Endothelial cell (in vitro differentiated cells): ENCODE measurements around the gene AFF1. TPM values are rescaled to one million over a fixed set of nuclear protein-coding genes. Genes with fewer than 3 reads are reported as not detected.

ENCODE experiments used
- DNase-seq: peaks from one replicate; pipeline ENCODE4 v3.0.0; 2021; ENCODE audit warnings: low spot score
- H3K27ac Mint-ChIP-seq: one replicate; pipeline ENCODE4 v1.8.0; 2021; ENCODE audit warnings: mixed read lengths, inconsistent platforms; ENCODE audit not compliant: unreplicated experiment
- H3K27me3 Mint-ChIP-seq: one replicate; pipeline ENCODE4 v1.8.0; 2021; ENCODE audit warnings: mild to moderate bottlenecking, moderate library complexity, mixed read lengths, inconsistent platforms; ENCODE audit not compliant: unreplicated experiment
- H3K36me3 Mint-ChIP-seq: one replicate; pipeline ENCODE4 v1.8.0; 2021; ENCODE audit warnings: mild to moderate bottlenecking, low read depth, mixed read lengths, inconsistent platforms; ENCODE audit not compliant: unreplicated experiment
- H3K4me1 Mint-ChIP-seq: one replicate; pipeline ENCODE4 v1.8.0; 2021; ENCODE audit warnings: mild to moderate bottlenecking, mixed read lengths, inconsistent platforms; ENCODE audit not compliant: unreplicated experiment
- H3K4me3 Mint-ChIP-seq: one replicate; pipeline ENCODE4 v1.8.0; 2021; ENCODE audit warnings: mild to moderate bottlenecking, mixed read lengths, inconsistent platforms; ENCODE audit not compliant: unreplicated experiment
- H3K9me3 Mint-ChIP-seq: one replicate; pipeline ENCODE4 v1.8.0; 2021; ENCODE audit warnings: mixed read lengths, inconsistent platforms; ENCODE audit not compliant: unreplicated experiment
- CTCF ChIP-seq: fragments of 200-600 bp; sonication (generic); IDR thresholded peaks from one replicate; pipeline ENCODE4 v1.5.0; 2021; ENCODE audit warnings: antibody characterized with exemption; ENCODE audit not compliant: unreplicated experiment
- long read RNA-seq: library from polyadenylated mRNA; unstranded; transcript quantifications from one replicate; pipeline ENCODE4 v2.0.0, GENCODE V29; 2020; ENCODE audit not compliant: unreplicated experiment
- total RNA-seq: library from RNA; stranded (reverse); fragmentation: NEBNext Ultra II Directional; extraction: Animal tissue kit (Norgen Biotek cat#: 25700); gene quantifications from one replicate; pipeline ENCODE4 v1.2.1, GENCODE V29; 2021; ENCODE audit not compliant: unreplicated experiment

The AFF1 gene, protein sequence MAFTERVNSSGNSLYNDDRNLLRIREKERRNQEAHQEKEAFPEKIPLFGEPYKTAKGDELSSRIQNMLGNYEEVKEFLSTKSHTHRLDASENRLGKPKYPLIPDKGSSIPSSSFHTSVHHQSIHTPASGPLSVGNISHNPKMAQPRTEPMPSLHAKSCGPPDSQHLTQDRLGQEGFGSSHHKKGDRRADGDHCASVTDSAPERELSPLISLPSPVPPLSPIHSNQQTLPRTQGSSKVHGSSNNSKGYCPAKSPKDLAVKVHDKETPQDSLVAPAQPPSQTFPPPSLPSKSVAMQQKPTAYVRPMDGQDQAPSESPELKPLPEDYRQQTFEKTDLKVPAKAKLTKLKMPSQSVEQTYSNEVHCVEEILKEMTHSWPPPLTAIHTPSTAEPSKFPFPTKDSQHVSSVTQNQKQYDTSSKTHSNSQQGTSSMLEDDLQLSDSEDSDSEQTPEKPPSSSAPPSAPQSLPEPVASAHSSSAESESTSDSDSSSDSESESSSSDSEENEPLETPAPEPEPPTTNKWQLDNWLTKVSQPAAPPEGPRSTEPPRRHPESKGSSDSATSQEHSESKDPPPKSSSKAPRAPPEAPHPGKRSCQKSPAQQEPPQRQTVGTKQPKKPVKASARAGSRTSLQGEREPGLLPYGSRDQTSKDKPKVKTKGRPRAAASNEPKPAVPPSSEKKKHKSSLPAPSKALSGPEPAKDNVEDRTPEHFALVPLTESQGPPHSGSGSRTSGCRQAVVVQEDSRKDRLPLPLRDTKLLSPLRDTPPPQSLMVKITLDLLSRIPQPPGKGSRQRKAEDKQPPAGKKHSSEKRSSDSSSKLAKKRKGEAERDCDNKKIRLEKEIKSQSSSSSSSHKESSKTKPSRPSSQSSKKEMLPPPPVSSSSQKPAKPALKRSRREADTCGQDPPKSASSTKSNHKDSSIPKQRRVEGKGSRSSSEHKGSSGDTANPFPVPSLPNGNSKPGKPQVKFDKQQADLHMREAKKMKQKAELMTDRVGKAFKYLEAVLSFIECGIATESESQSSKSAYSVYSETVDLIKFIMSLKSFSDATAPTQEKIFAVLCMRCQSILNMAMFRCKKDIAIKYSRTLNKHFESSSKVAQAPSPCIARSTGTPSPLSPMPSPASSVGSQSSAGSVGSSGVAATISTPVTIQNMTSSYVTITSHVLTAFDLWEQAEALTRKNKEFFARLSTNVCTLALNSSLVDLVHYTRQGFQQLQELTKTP
- total RNA-seq, result 93.1 TPM
- long read RNA-seq, partial matches to known transcripts, result 1 of 3 reads
- long read RNA-seq, other reads (novel, unspliced or antisense), result 2 of 3 reads

GRCh38 chr4:86934771-86935565, at the start of gene AFF1:
AFF1 (plus strand) TSS chr4:86935011; CDS start chr4:86948534, 13,523 bp downstream.
- H3K27ac Mint-ChIP-seq, result peak within 1 kb of the TSS; percentile 88
- H3K4me3 Mint-ChIP-seq, result peak within 1 kb of the TSS; percentile 94
- H3K36me3 Mint-ChIP-seq, result no peaks in the 10 kb centered on the region
- H3K27me3 Mint-ChIP-seq, result peaks cover 2% of the 10 kb centered on the region
- H3K9me3 Mint-ChIP-seq, result no peaks in the 10 kb centered on the region
- DNase-seq, result peak; percentile 94
- TF ChIP-seq CTCF, result peak; percentile 24
- peaks cover 48% of the 10 kb centered on the region for H3K4me1 Mint-ChIP-seq

GRCh38 chr4:86890790-86891189, 44.0 kb upstream of the AFF1 start:
- H3K36me3 Mint-ChIP-seq, result no peaks in the 10 kb centered on the region
- no peak for TF ChIP-seq CTCF
- H3K27ac Mint-ChIP-seq, result no peak overlapping the region
- H3K4me1 Mint-ChIP-seq, result peaks cover 3% of the 10 kb centered on the region
- no peak for DNase-seq
- no peak overlapping the region for H3K4me3 Mint-ChIP-seq
- peaks cover 9% of the 10 kb centered on the region for H3K27me3 Mint-ChIP-seq
- no peaks in the 10 kb centered on the region for H3K9me3 Mint-ChIP-seq

GRCh38 chr4:86891762-86892635, 42.8 kb upstream of the AFF1 start, which contains the start of gene C4orf36:
C4orf36 (minus strand) TSS chr4:86892422; CDS start chr4:86891520, 902 bp downstream.
- H3K27ac Mint-ChIP-seq, result no peak within 1 kb of the TSS
- DNase-seq, result peak; percentile 56
- TF ChIP-seq CTCF, result no peak
- no peaks in the 10 kb centered on the region for H3K36me3 Mint-ChIP-seq
- H3K4me1 Mint-ChIP-seq, result peaks cover 3% of the 10 kb centered on the region
- H3K27me3 Mint-ChIP-seq, result peaks cover 9% of the 10 kb centered on the region
- no peaks in the 10 kb centered on the region for H3K9me3 Mint-ChIP-seq
- H3K4me3 Mint-ChIP-seq, result peak within 1 kb of the TSS; percentile 90

DNA sequence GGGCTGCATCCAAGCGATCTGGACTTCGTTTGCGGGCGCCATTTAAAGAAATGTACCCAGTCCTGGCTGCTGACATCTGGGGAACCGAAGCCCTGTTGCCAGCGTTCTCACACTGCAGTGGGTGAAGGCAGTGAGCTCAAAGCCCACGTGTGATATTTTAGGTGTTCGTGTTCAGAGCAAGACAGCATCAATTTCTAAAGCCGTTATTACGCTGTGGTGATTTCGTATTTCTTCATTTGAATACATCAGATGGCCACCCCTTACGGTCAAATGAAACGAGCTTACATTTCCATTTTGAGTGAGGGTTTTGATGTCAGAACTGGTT, 42.2 kb upstream of the AFF1 start:
- Mint-ChIP-seq H3K9me3 (no peaks in the 10 kb centered on the region), H3K27me3 (peaks cover 9% of the 10 kb centered on the region), H3K4me3 (peak overlapping the region; percentile 90), H3K4me1 (peaks cover 3% of the 10 kb centered on the region), H3K36me3 (no peaks in the 10 kb centered on the region), H3K27ac (no peak overlapping the region)
- DNase-seq, result no peak
- no peak for TF ChIP-seq CTCF
